Smooth muscle cell (in vitro differentiated cells): ENCODE results near the gene MKKS. TPM values are rescaled to one million over a fixed set of nuclear protein-coding genes. Genes with fewer than 3 reads are reported as not detected.
A peak's percentile ranks its signal among the peaks of the same experiment; 100 is the strongest.

Source experiments
- DNase-seq: peaks from one replicate; lab custom pipeline; 2025; ENCODE audit not compliant: unreplicated experiment; lab: John Stamatoyannopoulos, UW
- H2AFZ ChIP-seq: fragments of 200-600 bp; sonication (generic); 2 replicates; pipeline ENCODE4 v1.6.0; 2016; ENCODE audit warnings: antibody characterized with exemption, low read depth, mild to moderate bottlenecking
- H3F3A ChIP-seq: fragments of 200-600 bp; sonication (generic); 2 replicates; pipeline ENCODE4 v1.6.0; 2017; ENCODE audit warnings: antibody characterized with exemption, low read depth
- H3K27ac ChIP-seq: fragments of 200-600 bp; sonication (generic); 2 replicates; pipeline ENCODE4 v1.5.1; 2016; ENCODE audit warnings: low read depth, mild to moderate bottlenecking
- H3K27me3 ChIP-seq: fragments of 200-600 bp; sonication (generic); 2 replicates; pipeline ENCODE4 v1.6.1; 2016; ENCODE audit warnings: low read depth, mild to moderate bottlenecking
- H3K36me3 ChIP-seq: fragments of 200-600 bp; sonication (generic); 2 replicates; pipeline ENCODE4 v1.5.1; 2016; ENCODE audit warnings: low read depth
- H3K4me1 ChIP-seq: fragments of 200-600 bp; sonication (generic); 2 replicates; pipeline ENCODE4 v1.5.1; 2016; ENCODE audit warnings: low read depth
- H3K4me2 ChIP-seq: fragments of 200-600 bp; sonication (generic); 2 replicates; pipeline ENCODE4 v1.6.0; 2016; ENCODE audit warnings: mild to moderate bottlenecking
- H3K4me3 ChIP-seq: fragments of 200-600 bp; sonication (generic); 2 replicates; pipeline ENCODE4 v1.5.1; 2016; ENCODE audit warnings: mild to moderate bottlenecking
- H3K79me2 ChIP-seq: fragments of 200-600 bp; sonication (generic); 2 replicates; pipeline ENCODE4 v1.6.0; 2016; ENCODE audit warnings: low read depth, mild to moderate bottlenecking
- H3K9ac ChIP-seq: fragments of 200-600 bp; sonication (generic); 2 replicates; pipeline ENCODE4 v1.6.0; 2016; ENCODE audit warnings: low read depth
- H3K9me3 ChIP-seq: fragments of 200-600 bp; sonication (generic); replicated peaks from 2 replicates; pipeline ENCODE4 v1.5.1; 2016; ENCODE audit warnings: low read depth
- H4K20me1 ChIP-seq: fragments of 200-600 bp; sonication (generic); 2 replicates; pipeline ENCODE4 v1.6.0; 2016; ENCODE audit warnings: low read depth
- CTCF ChIP-seq: fragments of 200-600 bp; sonication (generic); IDR thresholded peaks from 2 replicates; pipeline ENCODE4 v1.5.1; 2017; ENCODE audit warnings: borderline replicate concordance, mild to moderate bottlenecking, antibody characterized with exemption; ENCODE audit not compliant: insufficient read depth, poor library complexity, severe bottlenecking
- WGBS: methylation state at CpG from one replicate; pipeline ENCODE4 v1.1.7; 2016; ENCODE audit warnings: low lambda C conversion rate; 5-methylcytosine and 5-hydroxymethylcytosine counted together
- polyA plus RNA-seq: library from polyadenylated mRNA; unstranded; fragments of >200 nt; fragmentation: Nextera tagmentation; extraction: Ambion mirVana; gene quantifications from 2 replicates; pipeline ENCODE4 v1.2.1, GENCODE V29; 2016
- total RNA-seq: library from RNA; depleted of rRNA; stranded (reverse); fragments of >200 nt; gene quantifications from 2 replicates; pipeline ENCODE4 v1.2.3, GENCODE V29; 2014

MKKS gene
- total and polyA plus RNA-seq, 2 experiments from 2014 or later = 15.6 to 19.8 TPM

- H3K4me1 ChIP-seq = peaks cover 7% of the 10 kb centered on the region
- WGBS = 92% methylated on average over 4 of the region's 4 CpGs
Measured at GRCh38 chr20:10445758-10446157, 11.7 kb upstream of the MKKS start.

GRCh38 chr20:10443936-10444335 lies 9.9 kb upstream of the MKKS start:
- Histone ChIP-seq H3K36me3 (no peaks in the 10 kb centered on the region), H3K4me3 (no peak overlapping the region), H3F3A (no peaks in the 10 kb centered on the region), H2AFZ (no peak overlapping the region), H3K9ac (no peak overlapping the region), H3K9me3 (no peaks in the 10 kb centered on the region), H3K27ac (no peak overlapping the region), H3K4me2 (no peak overlapping the region), H3K4me1 (peaks cover 7% of the 10 kb centered on the region), H3K27me3 (no peaks in the 10 kb centered on the region), H4K20me1 (no peaks in the 10 kb centered on the region), H3K79me2 (peaks cover 18% of the 10 kb centered on the region)
- WGBS = 76% methylated on average over 2 of the region's 2 CpGs
- TF ChIP-seq CTCF = no peak
- DNase-seq = no peak

More at GRCh38 chr20:10445758-10446157, 11.7 kb upstream of the MKKS start:
- Histone ChIP-seq H3K4me3 (no peak overlapping the region), H3K36me3 (no peaks in the 10 kb centered on the region), H3K9me3 (no peaks in the 10 kb centered on the region), H2AFZ (no peak overlapping the region), H4K20me1 (no peaks in the 10 kb centered on the region), H3K27ac (no peak overlapping the region), H3K79me2 (peaks cover 6% of the 10 kb centered on the region), H3K9ac (no peak overlapping the region), H3K27me3 (no peaks in the 10 kb centered on the region), H3F3A (no peaks in the 10 kb centered on the region), H3K4me2 (no peak overlapping the region)
- no peak for TF ChIP-seq CTCF
- DNase-seq = no peak

- Histone ChIP-seq H3K9me3 (no peaks in the 10 kb centered on the region), H2AFZ (no peak overlapping the region), H3K4me2 (no peak overlapping the region), H3K9ac (no peak overlapping the region), H3K27ac (no peak overlapping the region), H3K36me3 (no peaks in the 10 kb centered on the region), H4K20me1 (no peaks in the 10 kb centered on the region), H3F3A (no peaks in the 10 kb centered on the region), H3K79me2 (peaks cover 30% of the 10 kb centered on the region), H3K4me3 (no peak overlapping the region), H3K27me3 (no peaks in the 10 kb centered on the region), H3K4me1 (peaks cover 8% of the 10 kb centered on the region)
- TF ChIP-seq CTCF = no peak
- no peak for DNase-seq
- 92% methylated on average over 4 of the region's 4 CpGs for WGBS
Measured at GRCh38 chr20:10438217-10438616, 4.2 kb upstream of the MKKS start.

- Histone ChIP-seq H3K9me3 (no peaks in the 10 kb centered on the region), H2AFZ (no peak overlapping the region), H3K36me3 (no peaks in the 10 kb centered on the region), H3F3A (no peaks in the 10 kb centered on the region), H3K4me2 (peak overlapping the region; percentile 86), H3K27me3 (no peaks in the 10 kb centered on the region), H3K4me1 (peaks cover 20% of the 10 kb centered on the region), H4K20me1 (no peaks in the 10 kb centered on the region), H3K4me3 (peak overlapping the region; percentile 67), H3K9ac (no peak overlapping the region), H3K79me2 (peaks cover 45% of the 10 kb centered on the region), H3K27ac (no peak overlapping the region)
- TF ChIP-seq CTCF = no peak
- DNase-seq = no peak
- 96% methylated on average over 19 of the region's 20 CpGs for WGBS
Measured at GRCh38 chr20:10436053-10436699, 2.2 kb upstream of the MKKS start.
